ENCODE measurements around the gene METTL13.
A peak's percentile ranks its signal among the peaks of the same experiment; 100 is the strongest.

The METTL13 gene

GRCh38 chr1:171803045-171803444, 21.6 kb downstream of the METTL13 start:
- DNase-seq = no peak

GRCh38 chr1:171803461-171804022, 22.1 kb downstream of the METTL13 start:
- DNase-seq = no peak

- DNase-seq = no peak
Observed at GRCh38 chr1:171805395-171806115, 24.1 kb downstream of the METTL13 start.

GRCh38 chr1:171807556-171807955, 26.1 kb downstream of the METTL13 start:
- no peak for DNase-seq

- no peak for DNase-seq
Observed at GRCh38 chr1:171809834-171810233, 28.4 kb downstream of the METTL13 start.

- no peak for DNase-seq
Observed at GRCh38 chr1:171811672-171812071, 30.2 kb downstream of the METTL13 start.

- DNase-seq = no peak
Observed at GRCh38 chr1:171814692-171815091, 33.2 kb downstream of the METTL13 start.

- DNase-seq = no peak
Observed at GRCh38 chr1:171816300-171816901, 34.9 kb downstream of the METTL13 start.

- DNase-seq = peak; percentile 13
Observed at GRCh38 chr1:171817511-171818265, 36.2 kb downstream of the METTL13 start.

- no peak for DNase-seq
Observed at GRCh38 chr1:171819946-171820345, 38.5 kb downstream of the METTL13 start.

GRCh38 chr1:171826973-171827372, 45.5 kb downstream of the METTL13 start:
- DNase-seq = no peak

GRCh38 chr1:171828794-171829193, 47.3 kb downstream of the METTL13 start:
- no peak for DNase-seq

GRCh38 chr1:171833091-171833825, 51.8 kb downstream of the METTL13 start:
- no peak for DNase-seq

GRCh38 chr1:171834821-171835220, 53.4 kb downstream of the METTL13 start:
- no peak for DNase-seq

GRCh38 chr1:171835891-171836290, 54.4 kb downstream of the METTL13 start:
- DNase-seq = no peak

- DNase-seq = peak; percentile 80
Observed at GRCh38 chr1:171841050-171841910, 59.8 kb downstream of the METTL13 start, which contains the start of gene DNM3. TSS of gene DNM3 (plus strand) at chr1:171841498. CDS start at chr1:171841657, 159 bp downstream.

GRCh38 chr1:171841931-171842761, 60.7 kb downstream of the METTL13 start:
- DNase-seq = peak; percentile 37

- DNase-seq = no peak
Observed at GRCh38 chr1:171844381-171844780, 62.9 kb downstream of the METTL13 start.

GRCh38 chr1:171845998-171846397, 64.5 kb downstream of the METTL13 start:
- DNase-seq = no peak
